Heart left ventricle (tissue), 16 donors: ENCODE measurements around the gene CRYGN. TPM values are rescaled to one million over a fixed set of nuclear protein-coding genes. Genes with fewer than 3 reads are reported as not detected.

ENCODE experiments used
- ATAC-seq, 4 donors: fragments of 200-7000 bp; cut with Tn5 transposase; one replicate each; pipeline ENCODE4 v1.9.1; 2020 to 2022; ENCODE audit warnings: moderate library complexity in 4 of 4, mild to moderate bottlenecking in 3 of 4, moderate number of reproducible peaks in 1 of 4
- DNase-seq, 5 donors: peaks; one replicate each; pipeline ENCODE4 v3.0.0-alpha.2; 2020
- H3K27ac ChIP-seq, 12 donors: fragments of 200-600 bp; sonication (generic) in 4 of 12; one replicate each; pipeline versions ENCODE4 v1.5.0 to v1.8.0; 2016 to 2022; ENCODE audit warnings: mild to moderate bottlenecking in 2 of 12
- H3K27me3 ChIP-seq, 9 donors: fragments of 200-600 bp; sonication (generic) in 2 of 9; one replicate each; pipeline versions ENCODE4 v1.5.1 to v1.8.0; 2016 to 2022; ENCODE audit warnings: mild to moderate bottlenecking in 3 of 9
- H3K36me3 ChIP-seq, 9 donors: fragments of 200-600 bp; sonication (generic) in 2 of 9; one replicate each; pipeline versions ENCODE4 v1.5.0 to v1.8.0; 2018 to 2022; ENCODE audit warnings: mild to moderate bottlenecking in 2 of 9
- H3K4me1 ChIP-seq, 12 donors: fragments of 200-600 bp; sonication (generic) in 4 of 12; one replicate each; pipeline versions ENCODE4 v1.5.0 to v1.8.0; 2016 to 2022; ENCODE audit warnings: mild to moderate bottlenecking in 3 of 12
- H3K4me3 ChIP-seq, 12 donors: fragments of 200-600 bp; sonication (generic) in 4 of 12; one replicate each; pipeline versions ENCODE4 v1.5.0 to v1.8.0; 2017 to 2022; ENCODE audit warnings: mild to moderate bottlenecking in 9 of 12, moderate library complexity in 4 of 12
- H3K9me3 ChIP-seq, 12 donors: fragments of 200-600 bp; sonication (generic) in 4 of 12; one replicate each; pipeline versions ENCODE4 v1.5.0 to v1.8.0; 2016 to 2022; ENCODE audit warnings: mild to moderate bottlenecking in 1 of 12
- CTCF ChIP-seq, 12 donors: fragments of 200-600 bp; sonication (generic) in 4 of 12; IDR thresholded peaks; one replicate each; pipeline versions ENCODE4 v1.5.0 to v1.8.0; 2018 to 2022; ENCODE audit warnings: antibody characterized with exemption in 12 of 12, mild to moderate bottlenecking in 5 of 12
- POLR2A ChIP-seq, 2 donors: fragments of 450-650 bp; IDR thresholded peaks; one replicate each; pipeline ENCODE4 v1.6.1; 2017; ENCODE audit warnings: antibody characterized with exemption in 2 of 2, mild to moderate bottlenecking in 2 of 2, moderate library complexity in 2 of 2
- WGBS, 4 donors: extraction: QIAGEN DNeasy Blood & Tissue Kit in 2 of 4; methylation state at CpG; one replicate each; pipeline versions ENCODE4 v1.1.5 to v1.1.7; 2013 to 2018; 5-methylcytosine and 5-hydroxymethylcytosine counted together
- intact Hi-C, 10 donors: fragments of 100-400 bp; cut with DNase I; formaldehyde crosslinking; loops; one replicate each; pipeline versions ENCODE4 v1.11.1 to v1.14.2; 2022
- polyA plus RNA-seq, 2 donors: library from polyadenylated mRNA; stranded (reverse); fragments of 200-250 nt; gene quantifications; one replicate each; pipeline ENCODE4 v1.2.3, GENCODE V29; 2013
- total RNA-seq, 9 donors: library from RNA; depleted of rRNA in 2 of 9; stranded (reverse); fragments of >200 nt in 2 of 9; fragmentation: NEBNext Ultra II Directional in 3 of 9; extraction: Animal tissue kit (Norgen Biotek cat#: 25700) in 3 of 9; gene quantifications; one replicate each; pipeline versions ENCODE4 v1.1.0 to v1.2.4, GENCODE V29; 2016 to 2023
- donor health status: ischemic (EF 13 %, LVEDD 7.1; RV severe dilation, severe dysfunction).
- donor health status: healthy with polysubstance abuse.
- donor health status: DM: no; HTN: yes; CAD: no.
- donor health status: DM: no; HTN: no; CAD: no.
- donor health status: ischemic (EF 25% LVEDD 6.9; RV normal size, moderate dysfunction).
- donor health status: ischemic (EF 25% LVEDD 5.7; RV mildly dilated, moderate dysfunction).
- donor health status: healthy.
- donor health status: DM: yes; HTN: yes; CAD: no.
- donor health status: ischemic (EF 35%, LVEDD 5.7; RV mildly dilated, moderate dysfunction).
- donor health status: nonischemic (EF 11% LVEDD 7.7; RV severe dilation, severe dysfunction).
- donor health status: DM: yes; HTN: yes; CAD: no.
- donor health status: PGD.
- donor health status: ischemic (EF 29% LVEDD 5.4; RV normal size, mild dysfunction).
- donor health status: nonischemic (EF 23%, LVEDD 6.1; RV moderate dilation, normal function).

Gene CRYGN
- total and polyA plus RNA-seq, 11 donors = 0.50 to 0.52 TPM; not detected in 9

DNA sequence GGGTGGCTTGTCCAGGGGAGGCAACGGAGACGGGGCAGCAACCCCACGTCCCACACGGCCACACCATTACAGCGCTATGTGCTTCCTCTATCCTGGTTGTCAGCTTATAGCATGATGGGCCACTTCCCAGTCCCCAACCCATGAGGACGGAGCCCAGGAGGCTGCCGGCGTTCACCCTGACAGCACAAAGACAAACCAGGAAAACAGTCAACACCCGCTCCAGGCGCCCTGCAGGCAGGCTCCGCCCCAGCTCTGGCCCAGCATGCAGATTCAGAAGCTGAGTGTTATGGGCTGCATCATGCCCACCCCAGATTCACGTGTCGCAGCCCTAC lies 44.9 kb downstream of the CRYGN start:
- WGBS, 4 donors = 73 to 84% (median 83%) methylated on average over 12 to 13 of the region's 13 CpGs
- DNase-seq (no peak), ATAC-seq (no peak)
- Histone ChIP-seq H3K27ac (no peak overlapping the region), H3K9me3 (no peaks in the 10 kb centered on the region), H3K36me3 (no peaks in the 10 kb centered on the region), H3K4me3 (no peak overlapping the region), H3K27me3 (peaks cover 0 to 27% (median 0%) of the 10 kb centered on the region in 9 donors), H3K4me1 (no peaks in the 10 kb centered on the region)
- TF ChIP-seq CTCF (IDR thresholded peaks at IDR 0.05) = no peak
- TF ChIP-seq POLR2A (IDR thresholded peaks at IDR 0.05) = no peak
- intact Hi-C loops = no loop called here

GRCh38 chr7:151394076-151395035 lies 45.6 kb downstream of the CRYGN start:
- ATAC-seq (no peak), DNase-seq (no peak)
- TF ChIP-seq POLR2A (IDR thresholded peaks at IDR 0.05) (no peak), CTCF (IDR thresholded peaks at IDR 0.05) (no peak)
- H3K4me1 ChIP-seq = no peaks in the 10 kb centered on the region
- no peak overlapping the region for H3K4me3 ChIP-seq
- H3K9me3 ChIP-seq = no peaks in the 10 kb centered on the region
- intact Hi-C loops = no loop called here
- no peaks in the 10 kb centered on the region for H3K36me3 ChIP-seq
- WGBS, 4 donors = 88 to 94% (median 91%) methylated on average over 29 to 35 of the region's 35 CpGs
- peaks cover 0 to 26% (median 0%) of the 10 kb centered on the region in 9 donors for H3K27me3 ChIP-seq
- H3K27ac ChIP-seq = no peak overlapping the region

- ATAC-seq (no peak), DNase-seq (no peak)
- intact Hi-C loops = no loop called here
- Histone ChIP-seq H3K27me3 (peaks cover 0 to 28% (median 0%) of the 10 kb centered on the region in 9 donors), H3K4me1 (no peaks in the 10 kb centered on the region), H3K27ac (no peak overlapping the region), H3K4me3 (no peak overlapping the region), H3K36me3 (no peaks in the 10 kb centered on the region), H3K9me3 (no peaks in the 10 kb centered on the region)
- WGBS, 4 donors = 79 to 87% (median 83%) methylated on average over 31 of the region's 31 CpGs
- TF ChIP-seq CTCF (IDR thresholded peaks at IDR 0.05) (no peak), POLR2A (IDR thresholded peaks at IDR 0.05) (no peak)
These were observed 46.6 kb downstream of the CRYGN start for GRCh38 chr7:151393031-151393977.

GRCh38 chr7:151392426-151392825 lies 47.5 kb downstream of the CRYGN start:
- Histone ChIP-seq H3K4me1 (no peaks in the 10 kb centered on the region), H3K36me3 (no peaks in the 10 kb centered on the region), H3K9me3 (no peaks in the 10 kb centered on the region), H3K4me3 (no peak overlapping the region), H3K27ac (no peak overlapping the region), H3K27me3 (peaks cover 0 to 28% (median 0%) of the 10 kb centered on the region in 9 donors)
- TF ChIP-seq CTCF (IDR thresholded peaks at IDR 0.05) = no peak
- no peak for TF ChIP-seq POLR2A (IDR thresholded peaks at IDR 0.05)
- intact Hi-C loops = no loop called here
- 85 to 96% (median 89%) methylated on average over 10 to 13 of the region's 13 CpGs for WGBS, 4 donors
- DNase-seq = no peak
- ATAC-seq = no peak
